ENCODE results near the gene UBAP1. TPM values are rescaled to one million over a fixed set of nuclear protein-coding genes. Genes with fewer than 3 reads are reported as not detected.
"Not testable (repeated sequence)": the region's sequence is repeated elsewhere in the genome, so short reads cannot be mapped to it uniquely, and the experiment has no call there.

The UBAP1 gene
- polyA plus RNA-seq, 1 experiment = 56.7 TPM

- CTCF ChIA-PET = interaction anchor here (0.6 to 1.7 kb wide), 4 partner anchors 13 to 33 kb away, joined by 3 to 6 read pairs (median 4); no protein-coding TSS in a partner anchor
- H3K9me3 ChIP-seq (ENCODE audit: control insufficient read depth, insufficient read depth, low read length) = peaks cover under 1% of the 10 kb centered on the region; the same call in 1 of the 2 replicates
- peak; percentile 44 for TF ChIP-seq CTCF (IDR thresholded peaks at IDR 0.05; ENCODE audit: low read depth, low read length)
- no peak overlapping the region for H3K27ac ChIP-seq (ENCODE audit: low read depth, low read length)
- DNase-seq (ENCODE audit: low read depth, low spot score) = no peak
- H3K4me3 ChIP-seq (ENCODE audit: low read depth, low read length) = no peak overlapping the region
- no peaks in the 10 kb centered on the region for H3K27me3 ChIP-seq (ENCODE audit: control insufficient read depth, insufficient read depth, low read length)
- POLR2A ChIA-PET = interaction anchor here (0.8 to 1.2 kb wide), 2 partner anchors 13 to 36 kb away, joined by 3 read pairs; partner anchors contain the start of gene UBAP1
These were observed 12.4 kb downstream of the UBAP1 start for GRCh38 chr9:34190996-34191892.

GRCh38 chr9:34195143-34195542 lies 16.3 kb downstream of the UBAP1 start:
- Histone ChIP-seq H3K4me3 (ENCODE audit: low read depth, low read length) (no peak overlapping the region), H3K27me3 (ENCODE audit: control insufficient read depth, insufficient read depth, low read length) (no peaks in the 10 kb centered on the region), H3K9me3 (ENCODE audit: control insufficient read depth, insufficient read depth, low read length) (peaks cover 4% of the 10 kb centered on the region; the same call in 1 of the 2 replicates), H3K27ac (ENCODE audit: low read depth, low read length) (no peak overlapping the region)
- TF ChIP-seq CTCF (IDR thresholded peaks at IDR 0.05; ENCODE audit: low read depth, low read length) = no peak
- ChIA-PET CTCF (interaction anchor here (0.6 to 0.7 kb wide), 2 partner anchors 76 to 1638 kb away, joined by 3 to 4 read pairs; no protein-coding TSS in a partner anchor), POLR2A (no interaction called here)
- DNase-seq (ENCODE audit: low read depth, low spot score) = no peak

GRCh38 chr9:34197286-34197685 lies 18.4 kb downstream of the UBAP1 start:
- POLR2A ChIA-PET; H3K27ac ChIP-seq (ENCODE audit: low read depth, low read length); H3K9me3 ChIP-seq (ENCODE audit: control insufficient read depth, insufficient read depth, low read length); H3K27me3 ChIP-seq (ENCODE audit: control insufficient read depth, insufficient read depth, low read length); H3K4me3 ChIP-seq (ENCODE audit: low read depth, low read length); DNase-seq (ENCODE audit: low read depth, low spot score); CTCF ChIA-PET: not testable (repeated sequence)

GRCh38 chr9:34197756-34198711 lies 19.2 kb downstream of the UBAP1 start:
- DNase-seq (ENCODE audit: low read depth, low spot score) = no peak

More at GRCh38 chr9:34197756-34198711, 19.2 kb downstream of the UBAP1 start:
- Histone ChIP-seq H3K9me3 (ENCODE audit: control insufficient read depth, insufficient read depth, low read length) (peaks cover 4% of the 10 kb centered on the region; the same call in 1 of the 2 replicates), H3K4me3 (ENCODE audit: low read depth, low read length) (no peak overlapping the region), H3K27me3 (ENCODE audit: control insufficient read depth, insufficient read depth, low read length) (no peaks in the 10 kb centered on the region), H3K27ac (ENCODE audit: low read depth, low read length) (no peak overlapping the region)
- POLR2A ChIA-PET = no interaction called here
- CTCF ChIA-PET = no interaction called here
- no peak for TF ChIP-seq CTCF (IDR thresholded peaks at IDR 0.05; ENCODE audit: low read depth, low read length)
